HEK293 (cell line): ENCODE measurements around the gene HPD.

Source experiments
- CTCF ChIA-PET: fragments of 350-600 bp; formaldehyde crosslinking; extraction: SDS; loops from one replicate; lab custom pipeline; 2021; ENCODE audit warnings: antibody characterized with exemption; lab: Yijun Ruan, JAX
- POLR2A ChIA-PET: fragments of 300-600 bp; formaldehyde crosslinking; extraction: SDS; loops from one replicate; lab custom pipeline; 2020; ENCODE audit warnings: antibody characterized with exemption, inconsistent platforms; lab: Yijun Ruan, JAX
- H3K27ac ChIP-seq: fragments of 200-500 bp; sonication (Bioruptor generic); 2 replicates; pipeline ENCODE4 v1.5.1; 2014; ENCODE audit warnings: low read depth, low read length, control low read depth, inconsistent platforms; ENCODE audit errors: extremely low read depth
- H3K36me3 ChIP-seq, 2 experiments: fragments of 200-500 bp in 1 of 2; sonication (Bioruptor generic) in 1 of 2; 1 replicate in 1 of 2; 2 replicates in 1 of 2; pipeline ENCODE4 v1.5.1; 2014 to 2017; ENCODE audit warnings: inconsistent platforms in 2 of 2, low read length in 2 of 2; ENCODE audit not compliant: control insufficient read depth in 2 of 2, insufficient read depth in 1 of 2
- H3K4me1 ChIP-seq: fragments of 200-500 bp; sonication (Bioruptor generic); 2 replicates; pipeline ENCODE4 v1.5.1; 2014; ENCODE audit warnings: mild to moderate bottlenecking, low read length, inconsistent platforms; ENCODE audit not compliant: control insufficient read depth, insufficient read depth
- H3K4me3 ChIP-seq: 2 replicates; pipeline ENCODE4 v1.5.1; 2011; ENCODE audit warnings: low read depth, mild to moderate bottlenecking, control low read depth, low read length, moderate library complexity
- H3K9me3 ChIP-seq: fragments of 200-500 bp; sonication (Bioruptor generic); 2 replicates; pipeline ENCODE4 v1.5.1; 2014; ENCODE audit warnings: low read depth, low read length, inconsistent platforms; ENCODE audit not compliant: control insufficient read depth, insufficient read depth
- GFI1B ChIP-seq: fragments of 450-650 bp; formaldehyde crosslinking; IDR thresholded peaks from 2 replicates; pipeline ENCODE4 v1.5.1; 2016; ENCODE audit warnings: missing biosample characterization, missing genetic modification characterization
- MYNN ChIP-seq: fragments of 450-650 bp; formaldehyde crosslinking; IDR thresholded peaks from 2 replicates; pipeline ENCODE4 v1.5.1; 2016; ENCODE audit warnings: missing biosample characterization, missing genetic modification characterization, borderline replicate concordance
- REPIN1 ChIP-seq: fragments of 450-650 bp; formaldehyde crosslinking; IDR thresholded peaks from 2 replicates; pipeline ENCODE4 v1.5.1; 2017; ENCODE audit warnings: missing biosample characterization, missing genetic modification characterization, low read depth
- SP2 ChIP-seq: fragments of 450-650 bp; formaldehyde crosslinking; IDR thresholded peaks from 2 replicates; pipeline ENCODE4 v1.5.1; 2016; ENCODE audit warnings: missing biosample characterization, missing genetic modification characterization
- ZFP69B ChIP-seq: fragments of 450-650 bp; formaldehyde crosslinking; IDR thresholded peaks from 2 replicates; pipeline ENCODE4 v1.5.1; 2016; ENCODE audit warnings: missing biosample characterization, missing genetic modification characterization
- ZNF114 ChIP-seq: fragments of 450-650 bp; formaldehyde crosslinking; IDR thresholded peaks from 2 replicates; pipeline ENCODE4 v1.5.0; 2017; ENCODE audit warnings: missing biosample characterization, missing genetic modification characterization
- ZNF2 ChIP-seq: fragments of 450-650 bp; formaldehyde crosslinking; IDR thresholded peaks from 2 replicates; pipeline ENCODE4 v1.5.1; 2016; ENCODE audit warnings: missing biosample characterization, missing genetic modification characterization
- ZNF335 ChIP-seq: fragments of 450-650 bp; formaldehyde crosslinking; conservative IDR thresholded peaks from 2 replicates; pipeline ENCODE4 v1.5.1; 2016; ENCODE audit warnings: missing biosample characterization, missing genetic modification characterization
- ZNF354C ChIP-seq: fragments of 450-650 bp; formaldehyde crosslinking; IDR thresholded peaks from 2 replicates; pipeline ENCODE4 v1.5.1; 2016; ENCODE audit warnings: missing biosample characterization, missing genetic modification characterization, low read depth, borderline replicate concordance
- ZNF514 ChIP-seq: fragments of 450-650 bp; formaldehyde crosslinking; IDR thresholded peaks from 2 replicates; pipeline ENCODE4 v1.5.1; 2016; ENCODE audit warnings: missing biosample characterization, missing genetic modification characterization
- ZNF624 ChIP-seq: fragments of 450-650 bp; formaldehyde crosslinking; IDR thresholded peaks from 2 replicates; pipeline ENCODE4 v1.5.1; 2017; ENCODE audit warnings: missing biosample characterization, missing genetic modification characterization
- ZNF747 ChIP-seq: fragments of 450-650 bp; formaldehyde crosslinking; IDR thresholded peaks from 2 replicates; pipeline ENCODE4 v1.5.1; 2016; ENCODE audit warnings: missing biosample characterization, missing genetic modification characterization
- ZNF768 ChIP-seq: fragments of 450-650 bp; formaldehyde crosslinking; IDR thresholded peaks from 2 replicates; pipeline ENCODE4 v1.5.1; 2018; ENCODE audit warnings: missing biosample characterization, mild to moderate bottlenecking, missing genetic modification characterization
- TF ChIP-seq, protein P1 (sequence below): fragments of 450-650 bp; formaldehyde crosslinking; IDR thresholded peaks from 2 replicates; pipeline ENCODE4 v1.5.1; 2016; ENCODE audit warnings: missing biosample characterization, missing genetic modification characterization
- TF ChIP-seq, protein P2 (sequence below): fragments of 450-650 bp; formaldehyde crosslinking; IDR thresholded peaks from 2 replicates; pipeline ENCODE4 v1.5.1; 2017; ENCODE audit warnings: missing biosample characterization, missing genetic modification characterization
- TF ChIP-seq, protein P3 (sequence below): fragments of 450-650 bp; formaldehyde crosslinking; optimal IDR thresholded peaks from 2 replicates; pipeline ENCODE3; 2016; ENCODE audit warnings: missing biosample characterization, mild to moderate bottlenecking, missing genetic modification characterization
- TF ChIP-seq, protein P4 (sequence below): fragments of 450-650 bp; formaldehyde crosslinking; IDR thresholded peaks from 2 replicates; pipeline ENCODE4 v1.5.1; 2017; ENCODE audit warnings: missing biosample characterization, missing genetic modification characterization
- TF ChIP-seq, protein P5 (sequence below): fragments of 450-650 bp; formaldehyde crosslinking; IDR thresholded peaks from 2 replicates; pipeline ENCODE4 v1.5.1; 2017; ENCODE audit warnings: missing biosample characterization, missing genetic modification characterization
- TF ChIP-seq, protein P6 (sequence below): fragments of 450-650 bp; formaldehyde crosslinking; IDR thresholded peaks from 2 replicates; pipeline ENCODE4 v1.5.1; 2016; ENCODE audit warnings: missing biosample characterization, missing genetic modification characterization

The HPD gene

DNA sequence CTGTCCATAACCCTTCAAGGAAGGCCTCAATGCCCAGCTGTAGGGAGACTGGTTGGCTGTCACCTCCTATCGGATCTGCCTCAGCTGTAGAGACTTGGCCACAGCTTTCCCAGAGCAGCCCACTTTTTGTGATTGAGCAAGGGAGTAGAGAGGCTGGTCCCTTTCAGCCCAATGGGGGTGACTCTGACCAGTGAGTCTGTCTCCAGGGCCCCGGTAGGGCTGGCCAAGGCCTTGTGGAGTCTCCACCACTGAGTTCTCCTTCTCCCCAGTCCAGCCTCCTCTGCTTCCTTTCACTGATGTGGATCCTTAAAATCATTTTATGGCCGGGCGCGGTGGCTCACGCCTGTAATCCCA lies 14.5 kb upstream of the HPD start:
- Histone ChIP-seq H3K9me3 (no peaks in the 10 kb centered on the region), H3K36me3 (no peaks in the 10 kb centered on the region), H3K4me3 (no peak overlapping the region), H3K4me1 (no peaks in the 10 kb centered on the region)
- CTCF ChIA-PET = no interaction called here
- no peak for TF ChIP-seq ZNF354C (tag by site-specific recombination)
- no peak for TF ChIP-seq SP2 (tag by site-specific recombination)
- no peak for TF ChIP-seq MYNN (tag by site-specific recombination)
- TF ChIP-seq, protein P1, sequence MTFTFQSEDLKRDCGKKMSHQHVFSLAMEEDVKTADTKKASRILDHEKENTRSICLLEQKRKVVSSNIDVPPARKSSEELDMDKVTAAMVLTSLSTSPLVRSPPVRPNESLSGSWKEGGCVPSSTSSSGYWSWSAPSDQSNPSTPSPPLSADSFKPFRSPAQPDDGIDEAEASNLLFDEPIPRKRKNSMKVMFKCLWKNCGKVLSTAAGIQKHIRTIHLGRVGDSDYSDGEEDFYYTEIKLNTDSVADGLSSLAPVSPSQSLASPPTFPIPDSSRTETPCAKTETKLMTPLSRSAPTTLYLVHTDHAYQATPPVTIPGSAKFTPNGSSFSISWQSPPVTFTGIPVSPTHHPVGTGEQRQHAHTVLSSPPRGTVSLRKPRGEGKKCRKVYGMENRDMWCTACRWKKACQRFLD (tag by site-specific recombination) = no peak
- no peak for TF ChIP-seq ZNF624 (tag by site-specific recombination)
- TF ChIP-seq ZNF114 = no peak
- no peak for TF ChIP-seq ZNF514 (tag by site-specific recombination)
- no peak for TF ChIP-seq ZNF747 (tag by site-specific recombination)
- TF ChIP-seq, protein P2, sequence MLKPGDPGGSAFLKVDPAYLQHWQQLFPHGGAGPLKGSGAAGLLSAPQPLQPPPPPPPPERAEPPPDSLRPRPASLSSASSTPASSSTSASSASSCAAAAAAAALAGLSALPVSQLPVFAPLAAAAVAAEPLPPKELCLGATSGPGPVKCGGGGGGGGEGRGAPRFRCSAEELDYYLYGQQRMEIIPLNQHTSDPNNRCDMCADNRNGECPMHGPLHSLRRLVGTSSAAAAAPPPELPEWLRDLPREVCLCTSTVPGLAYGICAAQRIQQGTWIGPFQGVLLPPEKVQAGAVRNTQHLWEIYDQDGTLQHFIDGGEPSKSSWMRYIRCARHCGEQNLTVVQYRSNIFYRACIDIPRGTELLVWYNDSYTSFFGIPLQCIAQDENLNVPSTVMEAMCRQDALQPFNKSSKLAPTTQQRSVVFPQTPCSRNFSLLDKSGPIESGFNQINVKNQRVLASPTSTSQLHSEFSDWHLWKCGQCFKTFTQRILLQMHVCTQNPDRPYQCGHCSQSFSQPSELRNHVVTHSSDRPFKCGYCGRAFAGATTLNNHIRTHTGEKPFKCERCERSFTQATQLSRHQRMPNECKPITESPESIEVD (tag by site-specific recombination) = no peak
- no peak for TF ChIP-seq ZNF2
- TF ChIP-seq, protein P3, sequence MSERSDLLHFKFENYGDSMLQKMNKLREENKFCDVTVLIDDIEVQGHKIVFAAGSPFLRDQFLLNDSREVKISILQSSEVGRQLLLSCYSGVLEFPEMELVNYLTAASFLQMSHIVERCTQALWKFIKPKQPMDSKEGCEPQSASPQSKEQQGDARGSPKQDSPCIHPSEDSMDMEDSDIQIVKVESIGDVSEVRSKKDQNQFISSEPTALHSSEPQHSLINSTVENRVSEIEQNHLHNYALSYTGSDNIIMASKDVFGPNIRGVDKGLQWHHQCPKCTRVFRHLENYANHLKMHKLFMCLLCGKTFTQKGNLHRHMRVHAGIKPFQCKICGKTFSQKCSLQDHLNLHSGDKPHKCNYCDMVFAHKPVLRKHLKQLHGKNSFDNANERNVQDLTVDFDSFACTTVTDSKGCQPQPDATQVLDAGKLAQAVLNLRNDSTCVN = no peak
- TF ChIP-seq ZFP69B (tag by site-specific recombination) = no peak
- TF ChIP-seq, protein P4, sequence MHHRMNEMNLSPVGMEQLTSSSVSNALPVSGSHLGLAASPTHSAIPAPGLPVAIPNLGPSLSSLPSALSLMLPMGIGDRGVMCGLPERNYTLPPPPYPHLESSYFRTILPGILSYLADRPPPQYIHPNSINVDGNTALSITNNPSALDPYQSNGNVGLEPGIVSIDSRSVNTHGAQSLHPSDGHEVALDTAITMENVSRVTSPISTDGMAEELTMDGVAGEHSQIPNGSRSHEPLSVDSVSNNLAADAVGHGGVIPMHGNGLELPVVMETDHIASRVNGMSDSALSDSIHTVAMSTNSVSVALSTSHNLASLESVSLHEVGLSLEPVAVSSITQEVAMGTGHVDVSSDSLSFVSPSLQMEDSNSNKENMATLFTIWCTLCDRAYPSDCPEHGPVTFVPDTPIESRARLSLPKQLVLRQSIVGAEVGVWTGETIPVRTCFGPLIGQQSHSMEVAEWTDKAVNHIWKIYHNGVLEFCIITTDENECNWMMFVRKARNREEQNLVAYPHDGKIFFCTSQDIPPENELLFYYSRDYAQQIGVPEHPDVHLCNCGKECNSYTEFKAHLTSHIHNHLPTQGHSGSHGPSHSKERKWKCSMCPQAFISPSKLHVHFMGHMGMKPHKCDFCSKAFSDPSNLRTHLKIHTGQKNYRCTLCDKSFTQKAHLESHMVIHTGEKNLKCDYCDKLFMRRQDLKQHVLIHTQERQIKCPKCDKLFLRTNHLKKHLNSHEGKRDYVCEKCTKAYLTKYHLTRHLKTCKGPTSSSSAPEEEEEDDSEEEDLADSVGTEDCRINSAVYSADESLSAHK (tag by site-specific recombination) = no peak
- TF ChIP-seq GFI1B (tag by site-specific recombination) = no peak
- TF ChIP-seq, protein P5, sequence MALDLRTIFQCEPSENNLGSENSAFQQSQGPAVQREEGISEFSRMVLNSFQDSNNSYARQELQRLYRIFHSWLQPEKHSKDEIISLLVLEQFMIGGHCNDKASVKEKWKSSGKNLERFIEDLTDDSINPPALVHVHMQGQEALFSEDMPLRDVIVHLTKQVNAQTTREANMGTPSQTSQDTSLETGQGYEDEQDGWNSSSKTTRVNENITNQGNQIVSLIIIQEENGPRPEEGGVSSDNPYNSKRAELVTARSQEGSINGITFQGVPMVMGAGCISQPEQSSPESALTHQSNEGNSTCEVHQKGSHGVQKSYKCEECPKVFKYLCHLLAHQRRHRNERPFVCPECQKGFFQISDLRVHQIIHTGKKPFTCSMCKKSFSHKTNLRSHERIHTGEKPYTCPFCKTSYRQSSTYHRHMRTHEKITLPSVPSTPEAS = no peak
- no peak for TF ChIP-seq REPIN1 (tag by site-specific recombination)
- TF ChIP-seq, protein P6, sequence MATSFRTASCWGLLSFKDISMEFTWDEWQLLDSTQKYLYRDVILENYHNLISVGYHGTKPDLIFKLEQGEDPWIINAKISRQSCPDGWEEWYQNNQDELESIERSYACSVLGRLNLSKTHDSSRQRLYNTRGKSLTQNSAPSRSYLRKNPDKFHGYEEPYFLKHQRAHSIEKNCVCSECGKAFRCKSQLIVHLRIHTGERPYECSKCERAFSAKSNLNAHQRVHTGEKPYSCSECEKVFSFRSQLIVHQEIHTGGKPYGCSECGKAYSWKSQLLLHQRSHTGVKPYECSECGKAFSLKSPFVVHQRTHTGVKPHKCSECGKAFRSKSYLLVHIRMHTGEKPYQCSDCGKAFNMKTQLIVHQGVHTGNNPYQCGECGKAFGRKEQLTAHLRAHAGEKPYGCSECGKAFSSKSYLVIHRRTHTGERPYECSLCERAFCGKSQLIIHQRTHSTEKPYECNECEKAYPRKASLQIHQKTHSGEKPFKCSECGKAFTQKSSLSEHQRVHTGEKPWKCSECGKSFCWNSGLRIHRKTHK (tag by site-specific recombination) = no peak
- TF ChIP-seq ZNF768 (tag by site-specific recombination) = no peak
- no peak for TF ChIP-seq ZNF335 (tag by site-specific recombination)
- TF ChIP-seq, all 188 proteins: peak for 0
- POLR2A ChIA-PET = interaction anchor here (1.2 to 1.4 kb wide), 2 partner anchors 14 to 15 kb away, joined by 4 read pairs; partner anchors contain the start of genes HPD and PSMD9
- no peak overlapping the region for H3K27ac ChIP-seq
